WI38 (cell line): ENCODE results near the gene PFKL.

Experiments used
- H3K4me3 ChIP-seq: 2 replicates; pipeline ENCODE4 v1.5.1; 2011; ENCODE audit warnings: low read depth, mild to moderate bottlenecking, control low read depth, low read length
- CTCF ChIP-seq: IDR thresholded peaks from 2 replicates; pipeline ENCODE4 v1.5.1; 2012; ENCODE audit warnings: low read depth, mild to moderate bottlenecking, control low read depth, low read length

The PFKL gene

GRCh38 chr21:44260791-44261631 lies 38.8 kb upstream of the PFKL start:
- no peak overlapping the region for H3K4me3 ChIP-seq
- TF ChIP-seq CTCF: no peak

DNA sequence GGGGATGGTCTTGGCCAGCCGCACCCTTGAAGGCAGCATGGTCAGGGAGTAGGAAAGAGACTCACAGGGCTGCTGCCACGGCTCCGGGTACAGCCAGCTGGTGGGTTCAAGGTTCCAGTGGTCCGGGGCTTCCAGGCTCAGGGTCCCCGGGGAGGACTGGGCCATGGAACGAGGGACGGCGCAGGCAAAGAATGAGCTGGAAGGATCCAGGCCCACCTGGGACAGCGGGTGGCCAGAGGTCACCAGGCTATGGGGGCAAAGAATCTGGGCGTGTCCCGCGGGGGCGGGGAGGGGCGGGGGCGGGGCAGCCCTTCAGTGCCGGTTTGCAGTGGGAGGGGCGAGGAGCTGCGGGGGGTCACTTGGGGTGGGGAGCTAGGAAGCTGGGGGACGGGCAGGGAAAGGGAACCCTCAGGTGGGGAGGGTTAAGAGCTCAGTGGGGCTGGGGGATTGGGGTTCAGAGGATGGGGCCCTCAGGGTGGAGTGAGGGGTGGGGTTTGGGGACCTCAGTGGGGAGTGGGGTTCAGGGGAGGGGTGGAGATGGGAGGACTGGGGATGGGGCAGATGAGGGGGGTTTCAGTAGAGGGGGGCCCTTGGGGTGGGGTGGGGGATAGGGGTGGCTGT lies 38.1 kb upstream of the PFKL start, which contains the start of gene DNMT3L:
DNMT3L (minus strand) TSS at position 223 of the 621 bp plus-strand sequence. CDS start 638 bp downstream, outside the sequence.
- no peak within 1 kb of the TSS for H3K4me3 ChIP-seq
- TF ChIP-seq CTCF: no peak

GRCh38 chr21:44262338-44263056 lies 37.4 kb upstream of the PFKL start:
- TF ChIP-seq CTCF: no peak
- H3K4me3 ChIP-seq: no peak overlapping the region

DNA sequence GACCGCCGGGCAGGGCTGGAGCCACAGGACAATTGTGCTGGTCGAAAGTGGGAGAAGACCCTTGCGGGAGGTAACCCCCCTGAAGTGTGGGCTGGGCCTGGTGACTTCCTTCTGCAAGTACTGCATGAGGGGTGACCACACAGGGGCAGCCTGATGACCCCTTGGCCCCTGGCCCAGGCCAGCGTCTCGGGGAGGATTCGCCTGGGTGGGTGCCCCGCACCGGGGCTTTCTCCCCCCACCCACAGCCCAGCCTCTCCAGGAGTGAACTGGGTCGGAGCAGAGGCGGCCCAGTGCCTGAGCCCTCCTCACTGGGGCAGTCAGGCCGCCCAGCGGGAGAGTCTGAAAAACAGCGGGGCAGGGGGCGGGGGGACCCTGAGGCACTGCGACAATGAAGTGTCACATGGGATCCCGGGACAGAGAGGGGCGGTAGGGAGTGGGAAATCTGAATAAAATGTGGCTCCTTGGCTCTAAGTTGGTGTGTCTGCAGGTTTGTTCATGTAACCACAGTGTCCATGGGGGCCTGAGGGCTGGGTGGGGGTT lies 36.6 kb upstream of the PFKL start:
- no peak overlapping the region for H3K4me3 ChIP-seq
- no peak for TF ChIP-seq CTCF

GRCh38 chr21:44263768-44264167 lies 36.1 kb upstream of the PFKL start:
- TF ChIP-seq CTCF: no peak
- no peak overlapping the region for H3K4me3 ChIP-seq

GRCh38 chr21:44265734-44266270 lies 34.1 kb upstream of the PFKL start:
- no peak overlapping the region for H3K4me3 ChIP-seq
- TF ChIP-seq CTCF: no peak
